IMR-90 (cell line): ENCODE results near the gene DGKB.

Experiments
- BHLHE40 ChIP-seq: fragments of 150-350 bp; IDR thresholded peaks from 2 replicates; pipeline ENCODE4 v1.6.1; 2016; ENCODE audit warnings: mild to moderate bottlenecking, low read depth, low read length
- CEBPB ChIP-seq: IDR thresholded peaks from 2 replicates; pipeline ENCODE4 v1.6.1; 2012; ENCODE audit warnings: low read depth, low read length, improper control_type of control experiment
- CTCF ChIP-seq: conservative IDR thresholded peaks from 2 replicates; pipeline ENCODE4 v1.5.1; 2012; ENCODE audit warnings: mild to moderate bottlenecking, low read depth, low read length, improper control_type of control experiment
- ELK1 ChIP-seq: fragments of 150-350 bp; IDR thresholded peaks from 2 replicates; pipeline ENCODE4 v1.6.1; 2016; ENCODE audit warnings: low read depth, mild to moderate bottlenecking, low read length, moderate library complexity, borderline replicate concordance
- MAFK ChIP-seq: IDR thresholded peaks from 2 replicates; pipeline ENCODE4 v1.6.1; 2012; ENCODE audit warnings: low read depth, low read length, improper control_type of control experiment
- MXI1 ChIP-seq: IDR thresholded peaks from 2 replicates; pipeline ENCODE4 v1.6.1; 2012; ENCODE audit warnings: low read depth, mild to moderate bottlenecking, low read length, moderate library complexity, borderline replicate concordance
- POLR2A ChIP-seq: IDR thresholded peaks from 2 replicates; pipeline ENCODE4 v1.6.1; 2012; ENCODE audit warnings: mild to moderate bottlenecking, low read depth, low read length
- RAD21 ChIP-seq: IDR thresholded peaks from 2 replicates; pipeline ENCODE4 v1.6.1; 2012; ENCODE audit warnings: low read length, improper control_type of control experiment
- RCOR1 ChIP-seq: IDR thresholded peaks from 2 replicates; pipeline ENCODE4 v1.6.1; 2012; ENCODE audit warnings: mild to moderate bottlenecking, low read length, improper control_type of control experiment; ENCODE audit not compliant: insufficient replicate concordance
- RFX5 ChIP-seq: IDR thresholded peaks from 2 replicates; pipeline ENCODE4 v1.8.0; 2012; ENCODE audit warnings: low read depth, mild to moderate bottlenecking, low read length, moderate library complexity
- SMC3 ChIP-seq: fragments of 150-350 bp; IDR thresholded peaks from 2 replicates; pipeline ENCODE4 v1.6.1; 2016; ENCODE audit warnings: low read depth, mild to moderate bottlenecking, antibody characterized with exemption, low read length, moderate library complexity
- USF2 ChIP-seq: fragments of 150-350 bp; IDR thresholded peaks from 2 replicates; pipeline ENCODE4 v1.6.1; 2017; ENCODE audit warnings: mild to moderate bottlenecking, antibody characterized with exemption, low read length, low read depth

- TF ChIP-seq CTCF (no peak), POLR2A (no peak), MAFK (no peak), RFX5 (no peak), USF2 (no peak), RCOR1 (no peak), MXI1 (no peak), CEBPB (no peak), RAD21 (no peak), ELK1 (no peak), BHLHE40 (no peak), SMC3 (no peak)
Observed at GRCh38 chr7:14870394-14870793, 32.2 kb downstream of the DGKB start.
